HG03442 (cell line): ENCODE data around the gene UNC93A.
"Not testable (repeated sequence)": the region's sequence is repeated elsewhere in the genome, so short reads cannot be mapped to it uniquely, and the experiment has no call there.

Experiments
- ATAC-seq: cut with Tn5 transposase; IDR thresholded peaks from one replicate; pipeline ENCODE4 v1.9.1; 2021; ENCODE audit warnings: mild to moderate bottlenecking, moderate library complexity; ENCODE audit not compliant: unreplicated experiment

The UNC93A gene

GRCh38 chr6:167337675-167338449, 46.7 kb downstream of the UNC93A start:
- ATAC-seq = no peak

- ATAC-seq = no peak
Observed at GRCh38 chr6:167338541-167339117, 47.5 kb downstream of the UNC93A start.

GRCh38 chr6:167341038-167341583, 50.0 kb downstream of the UNC93A start:
- ATAC-seq = no peak

GRCh38 chr6:167341665-167342655, 50.8 kb downstream of the UNC93A start:
- no peak for ATAC-seq

GRCh38 chr6:167342879-167343610, 51.9 kb downstream of the UNC93A start:
- ATAC-seq = no peak

- no peak for ATAC-seq
Observed at GRCh38 chr6:167345348-167345747, 54.2 kb downstream of the UNC93A start.

GRCh38 chr6:167345960-167346359, 54.8 kb downstream of the UNC93A start:
- no peak for ATAC-seq

- no peak for ATAC-seq
Observed at GRCh38 chr6:167347226-167347625, 56.1 kb downstream of the UNC93A start.

GRCh38 chr6:167349631-167350274, 58.6 kb downstream of the UNC93A start:
- ATAC-seq = no peak

GRCh38 chr6:167350275-167350696, 59.2 kb downstream of the UNC93A start:
- ATAC-seq = no peak

GRCh38 chr6:167350731-167351655, 59.9 kb downstream of the UNC93A start:
- ATAC-seq = peak; percentile 69

- peak; percentile 37 for ATAC-seq
Observed at GRCh38 chr6:167351656-167352345, 60.7 kb downstream of the UNC93A start.

- no peak for ATAC-seq
Observed at GRCh38 chr6:167356874-167357273, 65.8 kb downstream of the UNC93A start.

- ATAC-seq = not testable (repeated sequence)
Observed at GRCh38 chr6:167358394-167358793, 67.3 kb downstream of the UNC93A start.

GRCh38 chr6:167361170-167361569, 70.1 kb downstream of the UNC93A start:
- not testable (repeated sequence) for ATAC-seq
